C4-2B (cell line): Measurements from ENCODE around the gene DTD2.

ENCODE experiments used
- CTCF ChIP-seq: fragments of 450-650 bp; conservative IDR thresholded peaks from 2 replicates; pipeline ENCODE4 v1.5.1; 2017; ENCODE audit warnings: mild to moderate bottlenecking
- ZFX ChIP-seq: fragments of 450-650 bp; IDR thresholded peaks from 2 replicates; pipeline ENCODE4 v1.6.1; 2017

GRCh38 chr14:31476131-31476866 is 19.0 kb upstream of the DTD2 start:
- TF ChIP-seq CTCF (no peak), ZFX (no peak)
